EL (cell line): Measurements from ENCODE around the gene DLG2.

Experiments used
- DNase-seq: peaks from one replicate; pipeline ENCODE4 v3.0.0-alpha.2; 2016

Gene DLG2

GRCh38 chr11:85541683-85542082, 85.5 kb downstream of the DLG2 start:
- no peak for DNase-seq

GRCh38 chr11:85540635-85541205, 86.4 kb downstream of the DLG2 start:
- no peak for DNase-seq

- no peak for DNase-seq
Measured at GRCh38 chr11:85540181-85540580, 87.0 kb downstream of the DLG2 start.

GRCh38 chr11:85539740-85540139, 87.4 kb downstream of the DLG2 start:
- DNase-seq, result no peak

GRCh38 chr11:85539029-85539689, 88.0 kb downstream of the DLG2 start:
- DNase-seq, result no peak

GRCh38 chr11:85536438-85536837, 90.7 kb downstream of the DLG2 start:
- DNase-seq, result no peak

GRCh38 chr11:85534806-85535205, 92.3 kb downstream of the DLG2 start:
- DNase-seq, result no peak

- no peak for DNase-seq
Measured at GRCh38 chr11:85531191-85531897, 95.8 kb downstream of the DLG2 start.

- no peak for DNase-seq
Measured at GRCh38 chr11:85530634-85531033, 96.5 kb downstream of the DLG2 start.

GRCh38 chr11:85526564-85526963, 100.6 kb downstream of the DLG2 start:
- no peak for DNase-seq

GRCh38 chr11:85525686-85526085, 101.5 kb downstream of the DLG2 start:
- no peak for DNase-seq

- DNase-seq, result no peak
Measured at GRCh38 chr11:85517272-85517671, 109.9 kb downstream of the DLG2 start.

- DNase-seq, result no peak
Measured at GRCh38 chr11:85495918-85496317, 131.2 kb downstream of the DLG2 start.

- DNase-seq, result no peak
Measured at GRCh38 chr11:85494396-85494795, 132.7 kb downstream of the DLG2 start.

- no peak for DNase-seq
Measured at GRCh38 chr11:85485902-85486301, 141.2 kb downstream of the DLG2 start.

- no peak for DNase-seq
Measured at GRCh38 chr11:85483861-85484260, 143.3 kb downstream of the DLG2 start.

- DNase-seq, result no peak
Measured at GRCh38 chr11:85481862-85482261, 145.3 kb downstream of the DLG2 start.

- no peak for DNase-seq
Measured at GRCh38 chr11:85475660-85476517, 151.3 kb downstream of the DLG2 start.

- no peak for DNase-seq
Measured at GRCh38 chr11:85472953-85473352, 154.2 kb downstream of the DLG2 start.

- DNase-seq, result no peak
Measured at GRCh38 chr11:85464283-85464682, 162.9 kb downstream of the DLG2 start.

- no peak for DNase-seq
Measured at GRCh38 chr11:85459304-85459703, 167.8 kb downstream of the DLG2 start.

- DNase-seq, result no peak
Measured at GRCh38 chr11:85444479-85444878, 182.7 kb downstream of the DLG2 start.

GRCh38 chr11:85440273-85440672, 186.9 kb downstream of the DLG2 start:
- DNase-seq, result no peak
